Ectodermal cell (in vitro differentiated cells): ENCODE data around the gene KRTAP4-1.
"Not testable (repeated sequence)": the region's sequence is repeated elsewhere in the genome, so short reads cannot be mapped to it uniquely, and the experiment has no call there.

Source experiments
- H3K27ac ChIP-seq: 2 replicates; pipeline ENCODE4 v1.7.0; 2013; ENCODE audit warnings: mild to moderate bottlenecking, low read depth, low read length; ENCODE audit not compliant: insufficient read depth, poor library complexity, severe bottlenecking
- H3K27me3 ChIP-seq: 2 replicates; pipeline ENCODE4 v1.7.0; 2013; ENCODE audit warnings: mild to moderate bottlenecking, low read length; ENCODE audit not compliant: insufficient read depth, control insufficient read depth, poor library complexity, severe bottlenecking
- H3K36me3 ChIP-seq: one replicate; pipeline ENCODE4 v1.7.0; 2013; ENCODE audit warnings: low read length; ENCODE audit not compliant: control insufficient read depth, insufficient read depth
- H3K4me1 ChIP-seq: one replicate; pipeline ENCODE4 v1.7.0; 2013; ENCODE audit warnings: low read length; ENCODE audit not compliant: control insufficient read depth, insufficient read depth
- H3K4me3 ChIP-seq: 2 replicates; pipeline ENCODE4 v1.7.0; 2013; ENCODE audit warnings: low read depth, low read length, control low read depth; ENCODE audit not compliant: insufficient read depth
- H3K9me3 ChIP-seq: 2 replicates; pipeline ENCODE4 v1.7.0; 2013; ENCODE audit warnings: mild to moderate bottlenecking, low read length, moderate library complexity; ENCODE audit not compliant: control insufficient read depth
- WGBS, 2 experiments: methylation state at CpG; one replicate each; pipeline ENCODE4 v1.1.7; 2013; ENCODE audit warnings: missing lambda C conversion rate in 2 of 2; 5-methylcytosine and 5-hydroxymethylcytosine counted together

The KRTAP4-1 gene

DNA sequence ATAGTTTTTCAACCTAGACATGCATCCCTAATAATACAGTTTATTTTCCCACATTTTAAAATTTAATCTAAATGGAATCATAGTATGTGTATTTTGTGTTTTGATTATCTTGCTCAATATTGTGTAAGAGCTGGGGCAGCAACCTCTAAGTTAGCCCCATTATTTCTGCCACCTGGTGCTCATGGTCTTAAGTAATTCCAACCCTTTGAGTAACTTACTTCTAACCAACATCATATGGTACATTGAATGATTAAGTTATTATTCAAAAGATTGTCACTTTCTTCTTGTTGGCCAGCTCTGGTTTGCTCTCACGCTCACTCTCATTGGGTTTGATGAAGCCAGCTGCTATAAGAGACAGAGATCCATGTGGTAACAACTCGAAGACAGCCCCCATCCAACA lies 12.8 kb downstream of the KRTAP4-1 start:
- Histone ChIP-seq H3K27ac (no peak overlapping the region), H3K4me1 (no peaks in the 10 kb centered on the region), H3K27me3 (no peaks in the 10 kb centered on the region), H3K36me3 (no peaks in the 10 kb centered on the region), H3K4me3 (no peak overlapping the region), H3K9me3 (no peaks in the 10 kb centered on the region)
- 88 to 94% methylated on average over 2 of the region's 2 CpGs for WGBS, 2 experiments

DNA sequence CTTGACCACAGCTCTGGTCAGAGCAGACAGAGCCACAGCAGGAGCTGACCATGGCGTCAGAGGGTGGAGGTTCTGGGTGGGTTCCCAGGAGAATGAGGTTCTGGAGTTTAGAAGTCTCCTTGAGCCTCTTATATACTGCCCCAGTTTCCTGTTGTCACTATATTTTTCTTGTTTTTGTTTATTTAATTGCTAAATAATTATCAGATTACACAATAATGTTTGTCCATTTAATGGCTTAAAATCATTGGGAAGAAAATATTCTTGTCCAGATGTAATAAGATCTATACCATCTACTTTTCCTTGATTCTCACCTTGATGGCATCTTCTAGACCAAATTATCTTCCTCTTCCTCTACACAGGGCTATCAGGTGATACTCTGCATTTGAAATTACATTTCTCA lies 16.6 kb downstream of the KRTAP4-1 start, which contains the start of gene KRTAP4-3:
TSS of gene KRTAP4-3 (minus strand) at position 101 of the 400 bp plus-strand sequence. CDS start at position 52, 49 bp downstream.
- Histone ChIP-seq H3K27ac (no peak within 1 kb of the TSS), H3K4me1 (no peaks in the 10 kb centered on the region), H3K36me3 (no peaks in the 10 kb centered on the region), H3K9me3 (no peaks in the 10 kb centered on the region), H3K27me3 (no peaks in the 10 kb centered on the region), H3K4me3 (no peak within 1 kb of the TSS)
- WGBS, 2 experiments, result 64 to 90% methylated on average over 1 of the region's 1 CpG

GRCh38 chr17:41167561-41167960 lies 17.1 kb downstream of the KRTAP4-1 start:
- 85 to 87% methylated on average over 7 of the region's 7 CpGs for WGBS, 2 experiments
- H3K4me3 ChIP-seq, result no peak overlapping the region
- H3K9me3 ChIP-seq, result no peaks in the 10 kb centered on the region
- no peak overlapping the region for H3K27ac ChIP-seq
- H3K36me3 ChIP-seq, result no peaks in the 10 kb centered on the region
- H3K27me3 ChIP-seq, result no peaks in the 10 kb centered on the region
- no peaks in the 10 kb centered on the region for H3K4me1 ChIP-seq

GRCh38 chr17:41163828-41164227 lies 20.9 kb downstream of the KRTAP4-1 start:
- Histone ChIP-seq H3K4me3 (no peak overlapping the region), H3K27me3 (no peaks in the 10 kb centered on the region), H3K4me1 (no peaks in the 10 kb centered on the region), H3K27ac (no peak overlapping the region), H3K36me3 (no peaks in the 10 kb centered on the region), H3K9me3 (no peaks in the 10 kb centered on the region)
- 92 to 93% methylated on average over 5 to 7 of the region's 7 CpGs for WGBS, 2 experiments

GRCh38 chr17:41160648-41161047 lies 24.1 kb downstream of the KRTAP4-1 start, which contains the start of gene KRTAP4-4:
Gene KRTAP4-4, minus strand, starts transcription at chr17:41160748. Its CDS starts 57 bp downstream, at chr17:41160691.
- no peak within 1 kb of the TSS for H3K4me3 ChIP-seq
- WGBS, 2 experiments, result 83 to 97% methylated on average over 1 of the region's 1 CpG
- H3K36me3 ChIP-seq, result no peaks in the 10 kb centered on the region

GRCh38 chr17:41160190-41160589 lies 24.5 kb downstream of the KRTAP4-1 start:
- WGBS, 2 experiments, result 91 to 92% methylated on average over 3 of the region's 3 CpGs
- H3K9me3 ChIP-seq, H3K36me3 ChIP-seq, H3K4me1 ChIP-seq, H3K27me3 ChIP-seq, H3K27ac ChIP-seq, H3K4me3 ChIP-seq: not testable (repeated sequence)

More at GRCh38 chr17:41160648-41161047, 24.1 kb downstream of the KRTAP4-1 start, which contains the start of gene KRTAP4-4:
- Histone ChIP-seq H3K27ac (no peak within 1 kb of the TSS), H3K27me3 (no peaks in the 10 kb centered on the region), H3K9me3 (no peaks in the 10 kb centered on the region), H3K4me1 (no peaks in the 10 kb centered on the region)

- H3K27ac ChIP-seq, result no peak overlapping the region
- no peak overlapping the region for H3K4me3 ChIP-seq
- H3K27me3 ChIP-seq, result no peaks in the 10 kb centered on the region
- no peaks in the 10 kb centered on the region for H3K36me3 ChIP-seq
- H3K9me3 ChIP-seq, result no peaks in the 10 kb centered on the region
- WGBS, 2 experiments, result 75 to 82% methylated on average over 2 of the region's 2 CpGs
- no peaks in the 10 kb centered on the region for H3K4me1 ChIP-seq
These were observed 30.9 kb downstream of the KRTAP4-1 start for GRCh38 chr17:41153856-41154255.

GRCh38 chr17:41151525-41151924 lies 33.2 kb downstream of the KRTAP4-1 start:
- H3K9me3 ChIP-seq, result no peaks in the 10 kb centered on the region
- 80 to 88% methylated on average over 2 of the region's 2 CpGs for WGBS, 2 experiments
- no peaks in the 10 kb centered on the region for H3K27me3 ChIP-seq
- H3K27ac ChIP-seq, result no peak overlapping the region
- H3K36me3 ChIP-seq, result no peaks in the 10 kb centered on the region
- H3K4me1 ChIP-seq, result no peaks in the 10 kb centered on the region
- no peak overlapping the region for H3K4me3 ChIP-seq

GRCh38 chr17:41150026-41150425 lies 34.7 kb downstream of the KRTAP4-1 start:
- Histone ChIP-seq H3K27me3 (no peaks in the 10 kb centered on the region), H3K27ac (no peak overlapping the region), H3K4me1 (no peaks in the 10 kb centered on the region), H3K36me3 (no peaks in the 10 kb centered on the region), H3K4me3 (no peak overlapping the region), H3K9me3 (no peaks in the 10 kb centered on the region)
- WGBS, 2 experiments, result 94% methylated on average over 4 of the region's 4 CpGs

- H3K4me1 ChIP-seq, result no peaks in the 10 kb centered on the region
- no peaks in the 10 kb centered on the region for H3K9me3 ChIP-seq
- H3K27me3 ChIP-seq, result no peaks in the 10 kb centered on the region
- no peaks in the 10 kb centered on the region for H3K36me3 ChIP-seq
- no peak within 1 kb of the TSS for H3K27ac ChIP-seq
- WGBS, 2 experiments, result 57 to 61% methylated on average over 2 of the region's 2 CpGs
- H3K4me3 ChIP-seq, result no peak within 1 kb of the TSS
These were observed 35.1 kb downstream of the KRTAP4-1 start, which contains the start of gene KRTAP4-5 for GRCh38 chr17:41149652-41149985. Gene KRTAP4-5, minus strand, starts transcription at chr17:41149825. Its CDS starts 58 bp downstream, at chr17:41149767.
